NCI-H1436 treated with DMSO at 0.1 percent for 48 hours (cell line): Measurements from ENCODE around the gene FAM76B.

Source experiments
- DNase-seq: peaks from one replicate; lab custom pipeline; 2025; lab: John Stamatoyannopoulos, UW

The FAM76B gene

GRCh38 chr11:95729462-95729861 is 60.1 kb downstream of the FAM76B start:
- no peak for DNase-seq

GRCh38 chr11:95728790-95729189 is 60.8 kb downstream of the FAM76B start:
- no peak for DNase-seq

- DNase-seq, result no peak
Measured at GRCh38 chr11:95728094-95728493, 61.5 kb downstream of the FAM76B start.

GRCh38 chr11:95727620-95728019 is 62.0 kb downstream of the FAM76B start:
- DNase-seq, result no peak

- DNase-seq, result no peak
Measured at GRCh38 chr11:95727111-95727510, 62.5 kb downstream of the FAM76B start.

GRCh38 chr11:95725196-95725595 is 64.4 kb downstream of the FAM76B start:
- DNase-seq, result no peak

GRCh38 chr11:95723361-95723942 is 66.1 kb downstream of the FAM76B start:
- DNase-seq, result no peak

- DNase-seq, result no peak
Measured at GRCh38 chr11:95720195-95720594, 69.4 kb downstream of the FAM76B start.
